ENCODE measurements around the gene INO80B. TPM values are rescaled to one million over a fixed set of nuclear protein-coding genes. Genes with fewer than 3 reads are reported as not detected.

The INO80B gene
- total RNA-seq, 2 donors from 2014 or later: 6.3 to 32.4 TPM

- peaks cover 47% of the 10 kb centered on the region for H3K4me1 ChIP-seq
These were observed 6.5 kb downstream of the INO80B start for GRCh38 chr2:74461187-74462053.

GRCh38 chr2:74462054-74462785 is 7.3 kb downstream of the INO80B start:
- intact Hi-C loops (cut with DNase I): no loop called here
- no peak for TF ChIP-seq POLR2A (IDR thresholded peaks at IDR 0.05)
- TF ChIP-seq, protein P1, sequence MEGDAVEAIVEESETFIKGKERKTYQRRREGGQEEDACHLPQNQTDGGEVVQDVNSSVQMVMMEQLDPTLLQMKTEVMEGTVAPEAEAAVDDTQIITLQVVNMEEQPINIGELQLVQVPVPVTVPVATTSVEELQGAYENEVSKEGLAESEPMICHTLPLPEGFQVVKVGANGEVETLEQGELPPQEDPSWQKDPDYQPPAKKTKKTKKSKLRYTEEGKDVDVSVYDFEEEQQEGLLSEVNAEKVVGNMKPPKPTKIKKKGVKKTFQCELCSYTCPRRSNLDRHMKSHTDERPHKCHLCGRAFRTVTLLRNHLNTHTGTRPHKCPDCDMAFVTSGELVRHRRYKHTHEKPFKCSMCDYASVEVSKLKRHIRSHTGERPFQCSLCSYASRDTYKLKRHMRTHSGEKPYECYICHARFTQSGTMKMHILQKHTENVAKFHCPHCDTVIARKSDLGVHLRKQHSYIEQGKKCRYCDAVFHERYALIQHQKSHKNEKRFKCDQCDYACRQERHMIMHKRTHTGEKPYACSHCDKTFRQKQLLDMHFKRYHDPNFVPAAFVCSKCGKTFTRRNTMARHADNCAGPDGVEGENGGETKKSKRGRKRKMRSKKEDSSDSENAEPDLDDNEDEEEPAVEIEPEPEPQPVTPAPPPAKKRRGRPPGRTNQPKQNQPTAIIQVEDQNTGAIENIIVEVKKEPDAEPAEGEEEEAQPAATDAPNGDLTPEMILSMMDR (IDR thresholded peaks at IDR 0.05): no peak
- Histone ChIP-seq H3K27ac (no peak overlapping the region), H3K36me3 (replicated peaks in 1 of 2; ENCODE audit: insufficient read depth in 1 of 2, low read depth in 2 of 2) (no peaks in the 10 kb centered on the region), H3K9me3 (no peaks in the 10 kb centered on the region), H3K4me1 (peaks cover 41% of the 10 kb centered on the region), H3K27me3 (no peaks in the 10 kb centered on the region), H3K4me3 (no peak overlapping the region)
- DNase-seq (no peak), ATAC-seq (no peak)
- 89 to 91% methylated on average over 9 to 20 of the region's 20 CpGs for WGBS, 2 donors

More at GRCh38 chr2:74461187-74462053, 6.5 kb downstream of the INO80B start:
- no peak for ATAC-seq
- Histone ChIP-seq H3K27me3 (no peaks in the 10 kb centered on the region), H3K9me3 (no peaks in the 10 kb centered on the region), H3K27ac (no peak overlapping the region), H3K36me3 (replicated peaks in 1 of 2; ENCODE audit: insufficient read depth in 1 of 2, low read depth in 2 of 2) (no peaks in the 10 kb centered on the region), H3K4me3 (no peak overlapping the region)
- 91% methylated on average over 17 to 25 of the region's 27 CpGs for WGBS, 2 donors
- no peak for TF ChIP-seq POLR2A (IDR thresholded peaks at IDR 0.05)
- TF ChIP-seq, protein P1 (IDR thresholded peaks at IDR 0.05): peak in 1 of 7 experiments; percentile 4
- intact Hi-C loops (cut with DNase I): no loop called here
- peak in 1 of 4 donors; percentile 18 for DNase-seq

DNA sequence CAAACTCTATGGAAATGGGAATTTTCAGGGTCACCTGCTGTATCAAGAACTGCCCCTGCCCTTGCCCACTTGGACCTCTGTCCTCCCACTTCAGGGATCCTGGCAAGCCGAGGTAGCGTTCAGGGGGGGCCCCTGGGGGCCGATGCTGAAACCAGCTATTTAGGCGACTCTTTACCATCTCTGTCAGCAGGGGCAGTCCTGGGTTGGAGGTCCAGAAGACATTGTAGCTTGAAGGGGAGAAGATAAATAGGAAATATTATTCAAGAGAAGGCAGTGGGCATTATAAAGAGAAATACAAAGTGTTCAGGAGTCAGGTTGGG is 7.9 kb downstream of the INO80B start:
- Histone ChIP-seq H3K27me3 (no peaks in the 10 kb centered on the region), H3K27ac (no peak overlapping the region), H3K9me3 (no peaks in the 10 kb centered on the region), H3K4me1 (peaks cover 41% of the 10 kb centered on the region), H3K4me3 (no peak overlapping the region), H3K36me3 (replicated peaks in 1 of 2; ENCODE audit: insufficient read depth in 1 of 2, low read depth in 2 of 2) (no peaks in the 10 kb centered on the region)
- WGBS, 2 donors: 80 to 87% methylated on average over 4 of the region's 4 CpGs
- no peak for DNase-seq
- intact Hi-C loops (cut with DNase I): no loop called here
- no peak for TF ChIP-seq POLR2A (IDR thresholded peaks at IDR 0.05)
- TF ChIP-seq, protein P1 (IDR thresholded peaks at IDR 0.05): no peak
- ATAC-seq: no peak

DNA sequence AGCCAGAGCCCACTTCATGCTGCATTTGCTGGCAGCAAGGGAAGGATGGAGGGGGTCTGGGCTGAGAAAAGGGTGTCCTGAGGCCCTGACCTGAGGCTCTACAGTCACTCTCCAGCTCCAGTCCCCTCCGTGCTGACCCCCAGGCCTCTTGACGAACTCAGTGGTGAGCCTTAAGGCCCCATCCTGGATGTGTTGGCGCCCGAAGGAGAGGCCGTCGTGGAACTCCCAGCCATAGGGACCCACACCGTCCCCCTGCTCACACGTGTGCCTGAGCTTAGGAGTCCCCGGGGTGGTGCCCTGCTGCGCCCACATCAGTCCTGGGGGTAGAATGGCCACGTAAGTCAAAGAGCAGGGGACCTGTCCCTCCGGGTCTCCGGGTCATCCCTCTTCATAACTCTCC is 9.5 kb downstream of the INO80B start:
- Histone ChIP-seq H3K9me3 (no peaks in the 10 kb centered on the region), H3K27ac (peak overlapping the region in 3 of 4 donors; percentile 64 to 89 (median 85)), H3K27me3 (no peaks in the 10 kb centered on the region), H3K4me1 (peaks cover 33% of the 10 kb centered on the region), H3K36me3 (replicated peaks in 1 of 2; ENCODE audit: insufficient read depth in 1 of 2, low read depth in 2 of 2) (no peaks in the 10 kb centered on the region), H3K4me3 (peak overlapping the region; percentile 92 to 93)
- 4 to 7% methylated on average over 10 to 13 of the region's 13 CpGs for WGBS, 2 donors
- ATAC-seq: peak; percentile 4
- no peak for DNase-seq
- TF ChIP-seq, protein P1 (IDR thresholded peaks at IDR 0.05): no peak
- TF ChIP-seq POLR2A (IDR thresholded peaks at IDR 0.05): no peak
- intact Hi-C loops (cut with DNase I): no loop called here
